GM18505 (cell line): Measurements from ENCODE around the gene XPR1.

Experiments
- ATAC-seq: cut with Tn5 transposase; IDR thresholded peaks from one replicate; pipeline ENCODE4 v1.9.1; 2021; ENCODE audit not compliant: unreplicated experiment
- POLR2A ChIP-seq: IDR thresholded peaks from 4 replicates; pipeline ENCODE4 v1.6.1; 2011; ENCODE audit warnings: borderline replicate concordance; ENCODE audit not compliant: insufficient read depth, insufficient read length; ENCODE audit errors: extremely low read depth

Gene XPR1

DNA sequence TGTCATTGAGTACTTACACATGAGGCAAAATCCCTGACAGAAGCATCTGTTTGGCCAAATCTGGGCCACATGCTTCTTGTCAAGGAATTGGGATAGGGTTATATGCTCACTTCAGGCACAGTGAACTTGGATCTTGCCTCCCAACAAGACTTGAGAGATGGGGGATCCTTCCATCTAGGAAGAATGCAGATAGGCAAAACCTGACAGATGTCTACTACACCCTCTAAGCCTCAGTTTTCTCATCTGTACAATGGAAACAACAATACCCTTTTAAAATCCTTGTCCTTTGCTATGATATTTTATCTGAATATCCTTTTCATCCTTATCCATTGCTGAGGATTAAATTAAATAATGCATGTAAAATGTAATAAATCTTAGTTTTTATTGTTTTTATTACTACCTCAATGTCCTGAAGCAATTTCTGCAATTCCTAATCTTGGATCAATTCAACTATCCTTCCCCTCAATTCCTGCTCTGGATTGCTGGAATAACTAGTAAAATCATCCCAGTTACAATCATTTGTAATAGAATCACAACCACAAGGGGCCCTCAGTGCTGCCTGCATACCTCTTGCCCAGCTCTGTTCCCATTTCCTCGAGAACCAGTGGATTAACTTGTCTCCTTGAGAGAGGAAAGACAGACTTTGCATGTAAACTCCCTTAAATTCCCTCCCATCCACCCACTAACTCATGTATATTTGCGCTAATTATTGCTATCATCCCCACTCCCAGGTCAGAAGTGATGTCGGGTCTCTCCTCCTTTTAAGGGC, 8.1 kb upstream of the XPR1 start:
- TF ChIP-seq POLR2A = no peak
- ATAC-seq = no peak

DNA sequence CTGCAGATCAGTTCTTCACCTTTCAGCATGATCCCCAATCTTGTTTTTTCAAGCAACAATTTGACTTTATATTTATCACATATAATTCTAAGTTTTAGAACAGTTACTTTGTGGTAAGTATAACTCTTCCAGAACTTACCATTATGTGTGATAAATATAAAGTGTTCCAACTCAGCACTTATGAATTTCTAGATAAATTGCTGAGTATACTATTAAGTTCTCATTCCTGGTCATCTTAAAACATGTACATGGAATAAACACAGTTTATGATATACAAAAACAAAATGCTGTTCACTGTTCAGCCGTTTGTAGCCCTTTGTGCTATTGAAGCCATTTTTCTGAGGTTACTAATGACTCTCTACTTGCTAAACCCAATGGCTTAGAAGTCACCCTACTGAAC, 5.1 kb upstream of the XPR1 start:
- ATAC-seq = no peak
- no peak for TF ChIP-seq POLR2A

- no peak for ATAC-seq
- no peak for TF ChIP-seq POLR2A
Measured at GRCh38 chr1:180627411-180627810, 4.4 kb upstream of the XPR1 start.

DNA sequence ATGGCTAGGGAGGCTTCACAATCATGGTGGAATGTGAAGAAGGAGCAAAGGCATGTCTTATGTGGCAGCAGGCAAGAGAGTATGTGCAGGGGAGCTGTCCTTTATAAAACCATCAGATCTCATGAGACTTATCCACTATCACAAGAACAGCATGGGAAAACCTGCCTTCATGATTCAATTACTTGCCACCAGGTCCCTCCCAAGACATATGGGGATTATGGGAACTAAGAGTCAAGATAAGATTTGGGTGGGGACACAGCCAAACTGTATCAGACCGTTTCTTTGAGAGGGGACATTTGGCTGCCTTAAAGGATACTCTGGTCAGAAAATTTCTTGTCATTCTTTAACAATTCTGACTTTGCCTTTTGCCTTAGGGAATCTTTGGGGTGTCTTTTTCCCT, 3.2 kb upstream of the XPR1 start:
- no peak for TF ChIP-seq POLR2A
- ATAC-seq = no peak

GRCh38 chr1:180630408-180631193, 1.2 kb upstream of the XPR1 start:
- no peak for ATAC-seq
- no peak for TF ChIP-seq POLR2A

DNA sequence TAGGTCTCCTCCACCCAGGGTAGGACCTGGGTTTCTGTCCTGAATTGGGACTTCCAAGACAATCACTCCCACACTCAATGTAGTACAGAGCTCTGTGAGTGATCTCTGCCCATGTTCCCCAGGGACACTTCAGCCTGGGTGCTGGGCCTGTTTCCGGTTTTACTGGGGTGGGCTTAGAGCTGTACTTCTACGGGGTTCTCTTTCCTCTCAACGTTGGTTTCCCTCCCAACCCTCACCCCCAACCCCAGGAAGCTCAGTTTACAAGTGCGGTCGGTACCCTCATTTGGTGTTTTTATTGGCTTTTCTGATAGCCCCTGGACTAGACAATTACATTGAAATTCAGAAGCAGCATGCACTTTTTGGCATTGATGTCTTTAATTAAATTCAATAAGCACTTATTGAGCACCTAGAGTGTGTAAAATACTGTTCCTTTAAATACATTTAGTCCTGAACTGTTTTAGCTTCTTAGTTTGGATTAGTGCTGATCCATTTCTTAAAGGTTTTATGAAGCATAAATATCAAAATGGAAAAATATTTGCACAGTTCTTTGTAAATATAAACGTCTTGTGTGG, 542 bp upstream of the XPR1 start:
- ATAC-seq = no peak
- TF ChIP-seq POLR2A = no peak

DNA sequence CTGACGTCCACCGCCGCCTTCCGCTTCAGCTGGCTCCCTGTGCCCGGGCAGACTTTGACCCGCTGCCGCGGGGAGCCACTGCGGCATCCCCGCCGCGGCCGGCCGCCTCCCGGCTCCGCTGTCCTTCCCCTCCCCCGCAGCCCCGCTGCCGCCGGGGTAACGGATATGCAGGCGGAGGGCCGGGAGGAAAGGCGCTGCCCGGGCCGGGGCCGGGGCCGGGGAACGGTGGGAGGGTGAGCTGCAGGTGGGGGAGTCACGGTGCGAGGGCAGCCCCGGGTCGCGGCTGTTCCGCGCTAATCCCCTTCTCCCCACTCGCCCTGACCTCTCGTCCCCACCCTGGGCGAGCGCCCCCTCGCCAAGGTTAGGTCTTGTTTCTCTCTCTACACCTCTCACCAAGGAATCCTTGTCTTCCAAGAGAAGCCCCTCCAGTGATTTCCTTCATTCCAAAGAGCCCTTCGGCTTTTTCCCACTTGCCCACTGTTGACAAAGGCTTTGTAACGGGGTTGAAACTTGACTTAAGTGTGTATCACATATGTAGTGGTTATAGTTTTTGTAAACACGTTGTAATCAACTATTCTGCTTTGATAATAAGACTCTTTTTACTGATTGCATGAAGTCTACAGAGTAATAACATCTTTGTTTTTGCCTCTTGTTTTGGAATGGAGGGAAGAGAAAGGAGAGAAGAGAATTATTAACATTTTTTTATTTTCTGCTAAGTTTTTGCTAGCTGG, 669 bp downstream of the XPR1 start:
- no peak for TF ChIP-seq POLR2A
- ATAC-seq = peak; percentile 35

- no peak for ATAC-seq
- no peak for TF ChIP-seq POLR2A
Measured at GRCh38 chr1:180633057-180634056, 1.5 kb downstream of the XPR1 start.

DNA sequence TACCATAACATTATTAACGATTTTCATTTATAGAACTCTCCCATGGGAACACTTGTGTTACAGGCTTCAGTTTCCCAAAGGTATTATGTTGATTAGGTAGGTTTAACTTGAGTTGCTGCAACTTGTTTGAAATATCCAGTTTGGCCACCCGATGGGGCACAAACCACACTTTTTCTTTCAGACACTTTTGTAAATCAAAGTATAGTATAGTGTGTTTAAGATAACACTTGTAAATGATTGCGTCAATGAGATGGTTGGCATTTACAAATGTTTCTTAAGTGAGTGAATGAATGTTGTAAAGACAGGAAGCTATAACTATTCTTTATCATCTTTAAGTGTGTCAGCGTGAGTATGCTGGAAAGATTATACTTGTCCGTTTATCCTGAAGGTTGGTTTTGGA, 4.3 kb downstream of the XPR1 start:
- ATAC-seq = no peak
- TF ChIP-seq POLR2A = no peak

DNA sequence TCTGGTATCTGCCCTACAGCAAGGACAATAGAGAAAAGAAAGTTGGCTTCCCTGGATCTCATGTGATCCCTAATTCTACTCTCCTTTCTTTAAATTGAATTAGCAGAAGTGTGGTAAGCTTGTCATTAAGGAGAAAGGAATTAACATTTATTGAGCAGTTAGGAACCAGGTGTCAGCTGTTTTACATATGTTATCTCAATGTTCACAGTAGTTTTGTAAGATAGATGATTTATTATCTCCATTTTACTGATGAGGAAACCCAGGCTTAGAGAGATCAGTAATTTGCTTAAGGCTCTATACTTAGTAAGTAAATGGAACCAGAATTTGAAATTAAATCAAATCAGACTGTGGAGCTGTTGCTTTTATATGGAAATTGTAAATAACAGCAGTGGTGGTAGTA, 8.0 kb downstream of the XPR1 start:
- TF ChIP-seq POLR2A = no peak
- no peak for ATAC-seq

GRCh38 chr1:180640531-180640949, 8.7 kb downstream of the XPR1 start:
- TF ChIP-seq POLR2A = no peak
- ATAC-seq = no peak

GRCh38 chr1:180641662-180642061, 9.8 kb downstream of the XPR1 start:
- ATAC-seq = no peak
- no peak for TF ChIP-seq POLR2A

DNA sequence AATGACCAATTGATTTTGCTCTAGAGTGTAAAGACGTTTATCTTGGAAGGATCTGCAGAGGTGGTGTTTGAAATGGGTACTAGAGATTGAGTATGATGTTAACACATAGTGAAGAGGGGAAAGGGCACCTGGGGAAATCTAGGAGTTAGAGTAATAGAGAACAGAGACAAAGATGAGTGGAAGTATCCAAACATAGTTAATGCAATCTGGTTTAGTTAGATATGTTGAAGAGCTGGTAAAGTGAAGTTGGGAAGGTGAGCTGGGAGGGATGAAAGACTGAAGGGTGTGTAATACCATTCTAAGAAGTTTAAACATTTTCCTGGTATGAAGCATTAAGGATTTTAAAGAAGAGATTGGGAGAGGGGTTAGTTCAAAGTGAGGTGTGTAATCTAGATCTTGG, 11.0 kb downstream of the XPR1 start:
- no peak for ATAC-seq

GRCh38 chr1:180643693-180644092, 11.9 kb downstream of the XPR1 start:
- ATAC-seq = no peak
- TF ChIP-seq POLR2A = no peak

More for the DNA sequence above, 11.0 kb downstream of the XPR1 start:
- TF ChIP-seq POLR2A = no peak
